T-helper 1 cell treated with Interleukin-12 subunit alpha and Interleukin-12 subunit beta and Interleukin-4 antibody, amounts not matched to agents 30 μg/mL and 1 μg/mL, for 36 hours (primary cell): ENCODE results near the gene TNPO3.
"Not testable (repeated sequence)": the region's sequence is repeated elsewhere in the genome, so short reads cannot be mapped to it uniquely, and the experiment has no call there.

Experiments used
- H3K27ac Mint-ChIP-seq: one replicate; pipeline ENCODE4 v1.8.0; 2021; ENCODE audit warnings: mild to moderate bottlenecking, mixed read lengths
- H3K27me3 Mint-ChIP-seq: one replicate; pipeline ENCODE4 v1.8.0; 2021; ENCODE audit warnings: low read depth, mixed read lengths
- H3K36me3 Mint-ChIP-seq: one replicate; pipeline ENCODE4 v1.8.0; 2021; ENCODE audit warnings: low read depth, mixed read lengths
- H3K4me1 Mint-ChIP-seq: one replicate; pipeline ENCODE4 v1.8.0; 2021; ENCODE audit warnings: low read depth, mixed read lengths
- H3K4me3 Mint-ChIP-seq: one replicate; pipeline ENCODE4 v1.8.0; 2021; ENCODE audit warnings: mild to moderate bottlenecking, moderate library complexity, mixed read lengths
- H3K9me3 Mint-ChIP-seq: one replicate; pipeline ENCODE4 v1.8.0; 2021; ENCODE audit warnings: mixed read lengths

Gene TNPO3

GRCh38 chr7:129013048-129013724 lies 41.7 kb downstream of the TNPO3 start:
- no peak overlapping the region for H3K27ac Mint-ChIP-seq
- H3K36me3 Mint-ChIP-seq: peaks cover 36% of the 10 kb centered on the region
- H3K9me3 Mint-ChIP-seq: no peaks in the 10 kb centered on the region
- peaks cover 14% of the 10 kb centered on the region for H3K4me1 Mint-ChIP-seq
- no peaks in the 10 kb centered on the region for H3K27me3 Mint-ChIP-seq
- H3K4me3 Mint-ChIP-seq: no peak overlapping the region

GRCh38 chr7:129012641-129013040 lies 42.3 kb downstream of the TNPO3 start:
- Mint-ChIP-seq H3K9me3 (no peaks in the 10 kb centered on the region), H3K4me1 (peaks cover 14% of the 10 kb centered on the region), H3K36me3 (peaks cover 36% of the 10 kb centered on the region), H3K27ac (no peak overlapping the region), H3K4me3 (no peak overlapping the region), H3K27me3 (no peaks in the 10 kb centered on the region)

- H3K27ac Mint-ChIP-seq: no peak overlapping the region
- H3K27me3 Mint-ChIP-seq: no peaks in the 10 kb centered on the region
- no peaks in the 10 kb centered on the region for H3K9me3 Mint-ChIP-seq
- H3K4me3 Mint-ChIP-seq: no peak overlapping the region
- peaks cover 19% of the 10 kb centered on the region for H3K4me1 Mint-ChIP-seq
- H3K36me3 Mint-ChIP-seq: peaks cover 39% of the 10 kb centered on the region
Measured at GRCh38 chr7:129010075-129010474, 44.8 kb downstream of the TNPO3 start.

- Mint-ChIP-seq H3K36me3 (peaks cover 37% of the 10 kb centered on the region), H3K27ac (no peak overlapping the region), H3K27me3 (no peaks in the 10 kb centered on the region), H3K9me3 (no peaks in the 10 kb centered on the region), H3K4me3 (no peak overlapping the region), H3K4me1 (peaks cover 19% of the 10 kb centered on the region)
Measured at GRCh38 chr7:129009437-129009836, 45.5 kb downstream of the TNPO3 start.

GRCh38 chr7:129008645-129009414 lies 46.1 kb downstream of the TNPO3 start:
- no peaks in the 10 kb centered on the region for H3K27me3 Mint-ChIP-seq
- peaks cover 38% of the 10 kb centered on the region for H3K36me3 Mint-ChIP-seq
- peaks cover 19% of the 10 kb centered on the region for H3K4me1 Mint-ChIP-seq
- peak overlapping the region; percentile 33 for H3K4me3 Mint-ChIP-seq
- H3K27ac Mint-ChIP-seq: peak overlapping the region; percentile 83
- H3K9me3 Mint-ChIP-seq: no peaks in the 10 kb centered on the region

GRCh38 chr7:129007572-129007971 lies 47.3 kb downstream of the TNPO3 start:
- no peaks in the 10 kb centered on the region for H3K27me3 Mint-ChIP-seq

GRCh38 chr7:129006636-129007414 lies 48.1 kb downstream of the TNPO3 start:
- Mint-ChIP-seq H3K36me3 (peaks cover 42% of the 10 kb centered on the region), H3K9me3 (no peaks in the 10 kb centered on the region), H3K27ac (no peak overlapping the region), H3K4me3 (no peak overlapping the region), H3K4me1 (peaks cover 19% of the 10 kb centered on the region), H3K27me3 (no peaks in the 10 kb centered on the region)

More at GRCh38 chr7:129007572-129007971, 47.3 kb downstream of the TNPO3 start:
- H3K27ac Mint-ChIP-seq: no peak overlapping the region
- peaks cover 19% of the 10 kb centered on the region for H3K4me1 Mint-ChIP-seq
- no peaks in the 10 kb centered on the region for H3K9me3 Mint-ChIP-seq
- H3K36me3 Mint-ChIP-seq: peaks cover 36% of the 10 kb centered on the region
- no peak overlapping the region for H3K4me3 Mint-ChIP-seq

GRCh38 chr7:129005186-129005585 lies 49.7 kb downstream of the TNPO3 start:
- Mint-ChIP-seq H3K9me3 (no peaks in the 10 kb centered on the region), H3K27ac (no peak overlapping the region), H3K27me3 (no peaks in the 10 kb centered on the region), H3K4me1 (peaks cover 20% of the 10 kb centered on the region), H3K4me3 (no peak overlapping the region), H3K36me3 (peaks cover 51% of the 10 kb centered on the region)

GRCh38 chr7:128997181-128997580 lies 57.7 kb downstream of the TNPO3 start:
- Mint-ChIP-seq H3K36me3 (peaks cover 40% of the 10 kb centered on the region), H3K27ac (no peak overlapping the region), H3K9me3 (no peaks in the 10 kb centered on the region), H3K4me3 (no peak overlapping the region), H3K27me3 (no peaks in the 10 kb centered on the region), H3K4me1 (peaks cover 3% of the 10 kb centered on the region)

GRCh38 chr7:128994560-128994959 lies 60.4 kb downstream of the TNPO3 start:
- H3K36me3 Mint-ChIP-seq: peaks cover 22% of the 10 kb centered on the region
- not testable (repeated sequence) for H3K27ac Mint-ChIP-seq, H3K9me3 Mint-ChIP-seq, H3K4me3 Mint-ChIP-seq, H3K4me1 Mint-ChIP-seq, H3K27me3 Mint-ChIP-seq

- Mint-ChIP-seq H3K27ac (no peak overlapping the region), H3K9me3 (no peaks in the 10 kb centered on the region), H3K4me1 (no peaks in the 10 kb centered on the region), H3K4me3 (no peak overlapping the region), H3K27me3 (no peaks in the 10 kb centered on the region), H3K36me3 (peaks cover 19% of the 10 kb centered on the region)
Measured at GRCh38 chr7:128993419-128993818, 61.5 kb downstream of the TNPO3 start.

- no peak overlapping the region for H3K27ac Mint-ChIP-seq
- H3K9me3 Mint-ChIP-seq: no peaks in the 10 kb centered on the region
- H3K4me3 Mint-ChIP-seq: no peak overlapping the region
- H3K27me3 Mint-ChIP-seq: no peaks in the 10 kb centered on the region
- H3K36me3 Mint-ChIP-seq: peaks cover 29% of the 10 kb centered on the region
- H3K4me1 Mint-ChIP-seq: no peaks in the 10 kb centered on the region
Measured at GRCh38 chr7:128989961-128990360, 65.0 kb downstream of the TNPO3 start.

GRCh38 chr7:128988372-128988771 lies 66.5 kb downstream of the TNPO3 start:
- Mint-ChIP-seq H3K27me3 (no peaks in the 10 kb centered on the region), H3K27ac (no peak overlapping the region), H3K9me3 (no peaks in the 10 kb centered on the region), H3K4me3 (no peak overlapping the region), H3K36me3 (peaks cover 33% of the 10 kb centered on the region), H3K4me1 (no peaks in the 10 kb centered on the region)

- Mint-ChIP-seq H3K27me3 (no peaks in the 10 kb centered on the region), H3K4me3 (no peak overlapping the region), H3K9me3 (no peaks in the 10 kb centered on the region), H3K27ac (no peak overlapping the region), H3K36me3 (peaks cover 41% of the 10 kb centered on the region), H3K4me1 (no peaks in the 10 kb centered on the region)
Measured at GRCh38 chr7:128986609-128987008, 68.3 kb downstream of the TNPO3 start.

- Mint-ChIP-seq H3K36me3 (peaks cover 48% of the 10 kb centered on the region), H3K27me3 (no peaks in the 10 kb centered on the region), H3K27ac (no peak overlapping the region), H3K4me1 (no peaks in the 10 kb centered on the region), H3K9me3 (no peaks in the 10 kb centered on the region), H3K4me3 (no peak overlapping the region)
Measured at GRCh38 chr7:128985660-128986059, 69.3 kb downstream of the TNPO3 start.
